A673 (cell line): ENCODE results near the gene TMEFF2. TPM values are rescaled to one million over a fixed set of nuclear protein-coding genes. Genes with fewer than 3 reads are reported as not detected.
A peak's percentile ranks its signal among the peaks of the same experiment; 100 is the strongest.

Source experiments
- BruUV-seq: library from RNA; stranded (reverse); fragments of 400-500 nt; replicated peaks from 2 replicates; lab custom pipeline; 2021; lab: Mats Ljungman, UMichigan
- CTCF ChIA-PET: fragments of 300-600 bp; sonication (Branson Sonifier 250); formaldehyde crosslinking; loops from one replicate; lab custom pipeline; 2022; ENCODE audit warnings: antibody characterized with exemption; lab: Charles Lee
- POLR2A ChIA-PET: fragments of 300-600 bp; sonication (Branson Sonifier 250); formaldehyde crosslinking; loops from one replicate; lab custom pipeline; 2022; ENCODE audit warnings: antibody characterized with exemption; ENCODE audit not compliant: low non-redundant PET; lab: Charles Lee
- DNase-seq: peaks from one replicate; pipeline ENCODE4 v3.0.0-alpha.2; 2015; ENCODE audit warnings: low spot score
- H3K27ac ChIP-seq: fragments of 200-600 bp; sonication (generic); 2 replicates; pipeline ENCODE4 v1.5.1; 2016; ENCODE audit warnings: mixed run types, low read depth, mild to moderate bottlenecking, mixed read lengths, antibody characterized with exemption, low read length; ENCODE audit not compliant: poor library complexity, severe bottlenecking
- H3K27me3 ChIP-seq: fragments of 200-600 bp; sonication (generic); replicated peaks from 2 replicates; pipeline ENCODE4 v1.6.1; 2017; ENCODE audit warnings: mixed run types, low read depth, mild to moderate bottlenecking, mixed read lengths, antibody characterized with exemption, low read length; ENCODE audit not compliant: insufficient read depth, poor library complexity
- H3K36me3 ChIP-seq: fragments of 200-600 bp; sonication (generic); 2 replicates; pipeline ENCODE4 v1.6.1; 2016; ENCODE audit warnings: mixed run types, mild to moderate bottlenecking, mixed read lengths, antibody characterized with exemption, low read length; ENCODE audit not compliant: insufficient read depth, poor library complexity, severe bottlenecking
- H3K4me1 ChIP-seq: fragments of 200-600 bp; sonication (generic); 2 replicates; pipeline ENCODE4 v1.6.1; 2017; ENCODE audit warnings: mixed run types, mild to moderate bottlenecking, mixed read lengths, antibody characterized with exemption, low read length; ENCODE audit not compliant: insufficient read depth, poor library complexity, severe bottlenecking
- H3K4me3 ChIP-seq: fragments of 200-600 bp; sonication (generic); 2 replicates; pipeline ENCODE4 v1.5.1; 2016; ENCODE audit warnings: low read depth, mixed run types, mild to moderate bottlenecking, mixed read lengths, low read length; ENCODE audit not compliant: poor library complexity, severe bottlenecking
- H3K9me3 ChIP-seq: fragments of 200-600 bp; sonication (generic); 2 replicates; pipeline ENCODE4 v1.6.1; 2016; ENCODE audit warnings: mixed run types, low read depth, mild to moderate bottlenecking, mixed read lengths, antibody characterized with exemption, low read length; ENCODE audit not compliant: poor library complexity, severe bottlenecking
- EZH2 ChIP-seq: fragments of 200-600 bp; sonication (generic); IDR thresholded peaks from 2 replicates; pipeline ENCODE4 v1.6.1; 2017; ENCODE audit warnings: borderline replicate concordance, low read depth, mild to moderate bottlenecking, mixed read lengths, antibody characterized with exemption, low read length; ENCODE audit not compliant: poor library complexity, severe bottlenecking
- intact Hi-C: fragments of 100-400 bp; cut with micrococcal nuclease; formaldehyde crosslinking; loops from one replicate; pipeline ENCODE4 v1.10.0; 2022; ENCODE audit not compliant: unreplicated experiment
- total RNA-seq: library from RNA; stranded (reverse); gene quantifications from 2 replicates; pipeline ENCODE4 v1.2.3, GENCODE V29; 2021
- TF ChIP-seq, protein P1 (sequence below): fragments of 300-800, 200-600 bp; sonication (generic); conservative IDR thresholded peaks from 2 replicates; pipeline ENCODE4 v1.5.1; 2017; ENCODE audit warnings: low read depth, mild to moderate bottlenecking, antibody characterized with exemption, low read length, moderate library complexity, mixed read lengths

The TMEFF2 gene
- total RNA-seq, 1 experiment from 2014 or later = 7.0 TPM

DNA sequence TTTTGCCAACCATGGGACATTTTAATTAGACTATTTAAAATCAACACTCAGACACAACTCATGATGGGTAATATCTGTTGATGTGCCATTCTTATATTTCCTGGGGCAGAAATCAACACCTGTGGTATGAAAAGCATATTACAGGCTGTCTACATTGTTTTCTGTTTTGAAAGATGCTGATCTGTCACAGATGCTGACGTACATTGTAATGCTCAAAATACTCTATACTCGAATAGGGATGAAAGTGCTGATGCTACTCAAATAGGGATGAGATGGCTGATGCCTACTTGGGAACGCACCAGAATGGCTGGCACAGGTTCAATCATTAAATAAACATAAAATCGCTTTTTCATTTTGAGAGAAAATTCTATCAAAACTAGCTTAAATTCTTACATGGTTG lies 41.2 kb downstream of the TMEFF2 start:
- H3K36me3 ChIP-seq = no peaks in the 10 kb centered on the region
- intact Hi-C loops = no loop called here
- H3K9me3 ChIP-seq = no peaks in the 10 kb centered on the region
- H3K4me3 ChIP-seq = no peak overlapping the region
- no TSS peak for BruUV-seq
- TF ChIP-seq, protein P1, sequence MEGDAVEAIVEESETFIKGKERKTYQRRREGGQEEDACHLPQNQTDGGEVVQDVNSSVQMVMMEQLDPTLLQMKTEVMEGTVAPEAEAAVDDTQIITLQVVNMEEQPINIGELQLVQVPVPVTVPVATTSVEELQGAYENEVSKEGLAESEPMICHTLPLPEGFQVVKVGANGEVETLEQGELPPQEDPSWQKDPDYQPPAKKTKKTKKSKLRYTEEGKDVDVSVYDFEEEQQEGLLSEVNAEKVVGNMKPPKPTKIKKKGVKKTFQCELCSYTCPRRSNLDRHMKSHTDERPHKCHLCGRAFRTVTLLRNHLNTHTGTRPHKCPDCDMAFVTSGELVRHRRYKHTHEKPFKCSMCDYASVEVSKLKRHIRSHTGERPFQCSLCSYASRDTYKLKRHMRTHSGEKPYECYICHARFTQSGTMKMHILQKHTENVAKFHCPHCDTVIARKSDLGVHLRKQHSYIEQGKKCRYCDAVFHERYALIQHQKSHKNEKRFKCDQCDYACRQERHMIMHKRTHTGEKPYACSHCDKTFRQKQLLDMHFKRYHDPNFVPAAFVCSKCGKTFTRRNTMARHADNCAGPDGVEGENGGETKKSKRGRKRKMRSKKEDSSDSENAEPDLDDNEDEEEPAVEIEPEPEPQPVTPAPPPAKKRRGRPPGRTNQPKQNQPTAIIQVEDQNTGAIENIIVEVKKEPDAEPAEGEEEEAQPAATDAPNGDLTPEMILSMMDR = no peak
- TF ChIP-seq EZH2 = no peak
- peaks cover 34% of the 10 kb centered on the region for H3K4me1 ChIP-seq
- POLR2A ChIA-PET = no interaction called here
- no peaks in the 10 kb centered on the region for H3K27me3 ChIP-seq
- H3K27ac ChIP-seq = no peak overlapping the region
- CTCF ChIA-PET = interaction anchor here (0.9 kb wide), 1 partner anchor 9 kb away, joined by 4 read pairs; no protein-coding TSS in a partner anchor
- DNase-seq = no peak

DNA sequence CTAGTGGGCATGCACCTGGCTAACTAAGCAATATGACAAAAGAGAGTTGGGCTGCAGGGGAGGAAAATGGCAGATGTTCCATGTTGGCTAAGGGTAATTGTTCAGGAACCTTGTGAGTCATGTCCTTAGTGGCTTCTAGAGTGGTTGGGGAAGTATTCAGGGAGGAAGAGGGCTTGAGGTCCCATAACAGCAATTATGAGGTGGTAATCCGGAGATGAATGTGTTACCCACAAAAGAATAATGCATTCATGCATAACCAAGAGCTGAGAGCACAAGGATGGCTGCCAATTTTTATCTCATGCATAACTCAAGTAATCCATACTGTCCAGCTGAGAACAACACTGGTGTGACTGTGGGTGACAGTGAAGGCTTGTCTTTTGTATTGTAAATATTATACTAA lies 42.9 kb downstream of the TMEFF2 start:
- Histone ChIP-seq H3K27ac (no peak overlapping the region), H3K36me3 (no peaks in the 10 kb centered on the region), H3K9me3 (no peaks in the 10 kb centered on the region), H3K4me1 (peaks cover 46% of the 10 kb centered on the region), H3K27me3 (no peaks in the 10 kb centered on the region), H3K4me3 (no peak overlapping the region)
- ChIA-PET CTCF (interaction anchor here (0.5 to 1.4 kb wide), 2 partner anchors 10 to 40 kb away, joined by 3 to 7 read pairs; no protein-coding TSS in a partner anchor), POLR2A (no interaction called here)
- TF ChIP-seq EZH2 = no peak
- TF ChIP-seq, protein P1 = no peak
- peak; percentile 90 for DNase-seq
- intact Hi-C loops = no loop called here
- BruUV-seq = no TSS peak

DNA sequence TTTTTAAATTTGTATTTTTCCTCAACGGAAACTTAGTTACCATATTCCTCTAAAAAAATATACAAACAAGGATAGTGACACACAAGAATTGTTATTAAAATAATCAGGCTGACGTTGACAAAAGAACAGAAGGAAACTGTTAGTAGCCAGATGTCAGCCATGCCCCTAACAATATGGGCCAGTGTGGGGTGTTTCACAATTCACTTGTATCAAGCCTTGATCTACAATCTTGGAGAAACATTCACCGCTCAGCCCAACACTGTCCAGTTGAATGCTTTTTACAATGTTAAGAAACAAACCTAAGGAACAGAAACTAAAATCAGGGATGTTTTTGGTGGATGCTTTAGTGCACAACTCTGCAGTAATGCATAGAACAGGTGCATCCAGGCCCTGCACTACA lies 44.6 kb downstream of the TMEFF2 start:
- DNase-seq = no peak
- H3K4me1 ChIP-seq = peaks cover 59% of the 10 kb centered on the region
- H3K27me3 ChIP-seq = no peaks in the 10 kb centered on the region
- POLR2A ChIA-PET = no interaction called here
- no peaks in the 10 kb centered on the region for H3K36me3 ChIP-seq
- no TSS peak for BruUV-seq
- CTCF ChIA-PET = no interaction called here
- H3K27ac ChIP-seq = no peak overlapping the region
- no peaks in the 10 kb centered on the region for H3K9me3 ChIP-seq
- intact Hi-C loops = no loop called here
- TF ChIP-seq, protein P1 = no peak
- TF ChIP-seq EZH2 = no peak
- H3K4me3 ChIP-seq = no peak overlapping the region
